GM19395 (cell line): Measurements from ENCODE around the gene PTPRN2.
"Not testable (repeated sequence)": the region's sequence is repeated elsewhere in the genome, so short reads cannot be mapped to it uniquely, and the experiment has no call there.

Experiments
- ATAC-seq: cut with Tn5 transposase; IDR thresholded peaks from one replicate; pipeline ENCODE4 v1.9.1; 2021; ENCODE audit warnings: mild to moderate bottlenecking, moderate library complexity; ENCODE audit not compliant: unreplicated experiment

Gene PTPRN2

DNA sequence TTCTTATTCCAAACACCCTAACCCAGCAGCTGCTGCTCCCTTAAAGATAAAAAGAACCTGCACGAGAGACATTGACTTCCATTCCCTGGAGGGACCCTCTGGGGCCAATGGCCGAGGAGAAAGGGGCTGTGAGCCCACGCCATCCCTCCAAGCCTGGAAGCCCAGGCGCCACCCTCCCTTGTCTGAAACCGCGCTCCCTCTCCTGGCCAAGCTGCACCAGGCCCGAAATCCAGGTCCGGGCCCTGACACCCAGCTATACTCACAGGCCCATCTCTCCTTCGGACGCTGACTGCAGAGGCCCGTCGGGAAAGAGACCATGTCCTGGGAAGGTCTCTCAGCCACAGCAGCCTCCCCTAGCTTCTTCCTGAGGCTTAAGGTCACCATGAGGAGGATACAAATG, 196.5 kb downstream of the PTPRN2 start:
- no peak for ATAC-seq

- ATAC-seq = no peak
Measured at GRCh38 chr7:158390460-158390859, 197.2 kb downstream of the PTPRN2 start.

DNA sequence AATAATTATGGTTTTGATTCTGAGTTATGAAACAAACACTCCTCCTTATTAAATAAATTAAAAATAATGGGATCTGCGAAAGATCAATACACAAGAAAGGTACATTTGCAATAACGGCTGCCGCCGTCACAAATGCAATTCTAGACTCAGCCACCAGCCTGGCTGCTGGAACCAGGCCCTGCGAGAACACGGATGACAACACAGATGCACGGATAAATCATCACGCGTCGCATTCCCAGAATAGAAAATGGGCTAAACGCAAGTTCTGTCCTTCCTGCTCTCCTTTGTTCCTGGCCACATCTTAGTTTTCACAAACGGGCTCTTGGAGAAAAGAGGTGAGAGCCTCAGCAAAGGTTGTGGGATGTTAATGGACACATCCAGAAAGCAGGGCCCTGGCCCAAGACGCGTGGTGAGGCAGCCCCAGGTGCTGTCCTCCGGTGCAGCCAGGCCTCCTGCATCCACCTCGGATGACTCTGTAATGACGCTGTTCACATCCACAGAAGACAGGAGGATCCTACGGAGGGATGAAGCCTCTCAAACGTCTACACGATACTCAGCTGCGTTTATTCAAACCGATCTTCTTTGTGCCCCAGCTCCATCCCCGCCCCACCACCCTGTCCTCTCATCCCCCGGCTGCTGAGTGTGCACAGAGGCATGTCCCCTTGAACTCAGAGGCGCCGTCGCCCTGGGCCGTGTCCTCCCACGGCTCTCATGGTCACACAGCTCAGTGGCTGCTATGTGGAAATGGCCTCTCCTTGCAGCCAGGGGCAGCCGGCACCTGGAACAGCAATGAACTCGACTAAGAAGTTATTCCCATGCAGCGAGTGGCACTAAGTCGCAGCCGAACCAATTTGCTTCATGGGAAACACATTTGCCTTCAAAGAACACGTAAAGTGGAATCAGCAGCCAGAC, 197.9 kb downstream of the PTPRN2 start:
- no peak for ATAC-seq

- ATAC-seq = no peak
Measured at GRCh38 chr7:158388928-158389327, 198.7 kb downstream of the PTPRN2 start.

- ATAC-seq = no peak
Measured at GRCh38 chr7:158388072-158388471, 199.6 kb downstream of the PTPRN2 start.

DNA sequence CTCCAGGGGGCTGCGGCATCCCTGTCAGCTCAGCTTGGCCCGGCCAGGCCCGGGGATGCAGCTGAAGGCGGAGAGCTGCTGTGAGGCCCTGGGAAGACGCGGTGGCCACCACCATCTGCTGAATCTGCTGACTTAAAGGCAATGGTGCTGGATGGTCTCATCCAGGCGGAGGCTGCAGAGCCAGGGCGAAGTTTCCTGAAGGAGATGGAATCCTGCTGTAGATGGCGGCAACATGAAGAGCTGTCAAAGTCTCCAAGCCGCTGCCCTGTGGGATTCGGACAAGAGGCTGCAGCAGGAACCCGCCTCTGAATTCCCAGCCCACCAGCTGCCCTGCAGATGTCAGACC, 200.1 kb downstream of the PTPRN2 start:
- ATAC-seq = no peak

- no peak for ATAC-seq
Measured at GRCh38 chr7:158386866-158387545, 200.6 kb downstream of the PTPRN2 start.

- no peak for ATAC-seq
Measured at GRCh38 chr7:158386355-158386618, 201.3 kb downstream of the PTPRN2 start.

GRCh38 chr7:158385496-158386354, 201.9 kb downstream of the PTPRN2 start:
- not testable (repeated sequence) for ATAC-seq

DNA sequence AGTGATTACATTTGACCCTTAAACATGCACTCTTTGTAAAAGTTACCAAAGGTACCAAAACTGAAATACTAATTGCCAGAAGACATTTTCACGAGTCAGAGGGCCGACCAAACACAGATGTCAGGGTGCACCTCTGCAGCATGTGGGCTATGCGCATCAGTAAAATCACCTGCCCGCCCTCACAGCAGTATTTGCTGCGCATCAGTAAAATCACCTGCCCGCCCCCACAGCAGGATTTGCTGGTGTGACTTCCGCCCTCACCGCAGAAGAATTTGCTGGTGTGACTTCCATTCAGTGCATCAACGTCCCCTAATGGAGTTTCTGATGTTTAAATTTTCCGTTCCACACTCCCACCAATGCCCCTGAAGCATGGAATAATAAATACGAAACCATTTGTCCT, 202.9 kb downstream of the PTPRN2 start:
- no peak for ATAC-seq

GRCh38 chr7:158383665-158384064, 204.0 kb downstream of the PTPRN2 start:
- ATAC-seq = no peak

DNA sequence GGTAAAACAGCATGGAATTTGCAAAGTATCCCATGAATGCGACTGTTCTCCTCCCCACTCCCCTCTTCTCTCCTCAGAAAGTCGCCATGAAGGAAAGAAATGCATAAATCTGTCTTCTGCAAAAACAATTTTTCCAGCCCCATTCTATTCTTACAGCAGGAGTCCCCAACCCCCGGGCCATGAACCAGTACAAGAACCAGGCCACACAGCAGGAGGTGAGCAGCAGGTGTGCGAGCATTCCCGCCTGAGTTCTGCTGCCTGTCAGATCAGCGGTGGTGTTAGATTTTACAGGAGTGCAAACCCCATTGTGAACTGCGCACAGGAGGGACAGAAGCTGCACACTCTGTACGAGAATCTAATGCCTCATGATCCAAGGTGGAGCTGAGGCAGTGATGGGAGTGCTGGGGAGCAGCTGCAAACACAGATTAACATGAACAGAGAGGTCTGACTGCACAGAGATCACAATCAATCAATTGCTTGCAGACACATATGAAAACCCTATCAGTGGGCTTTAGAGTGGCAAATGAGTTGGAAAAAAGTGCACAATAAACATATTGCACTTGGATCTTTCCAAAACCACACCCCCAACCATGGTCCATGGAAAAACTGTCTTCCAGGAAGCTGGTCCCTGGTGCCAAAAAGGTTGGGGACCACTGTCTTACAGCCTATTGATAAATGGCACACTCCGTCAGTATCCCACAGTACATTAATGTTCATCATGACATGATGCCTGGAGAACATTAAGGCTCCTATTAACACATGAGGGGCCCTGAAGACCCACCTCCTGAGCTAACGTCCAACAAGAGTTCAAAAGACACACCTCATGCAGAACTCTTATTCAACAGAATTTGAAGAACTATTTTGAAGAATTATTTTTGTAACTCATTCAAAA, 205.0 kb downstream of the PTPRN2 start:
- ATAC-seq = no peak

GRCh38 chr7:158381956-158382355, 205.7 kb downstream of the PTPRN2 start:
- ATAC-seq = no peak

DNA sequence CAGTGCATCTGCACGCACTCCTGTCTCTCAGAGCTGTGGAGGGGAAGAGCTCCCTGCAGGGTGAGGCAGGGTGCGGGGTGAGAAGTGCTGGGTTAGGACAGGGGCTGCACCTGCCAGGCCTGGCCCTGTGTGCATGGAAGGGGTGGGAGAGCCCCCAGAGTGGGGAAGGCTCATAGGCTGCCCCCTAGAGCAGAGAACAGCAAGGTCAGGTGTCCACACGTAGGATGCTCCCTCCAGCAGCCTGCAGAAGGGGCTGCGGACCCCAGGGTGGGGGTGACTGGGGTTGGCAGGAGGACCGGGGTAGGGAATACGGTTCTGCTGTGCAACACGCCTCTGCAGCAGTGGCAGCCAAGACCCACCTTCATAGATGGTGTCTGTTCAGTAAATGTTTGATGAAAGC, 208.6 kb downstream of the PTPRN2 start:
- no peak for ATAC-seq

GRCh38 chr7:158377800-158378623, 209.6 kb downstream of the PTPRN2 start:
- no peak for ATAC-seq

GRCh38 chr7:158376839-158377186, 210.8 kb downstream of the PTPRN2 start:
- not testable (repeated sequence) for ATAC-seq

- not testable (repeated sequence) for ATAC-seq
Measured at GRCh38 chr7:158376146-158376838, 211.3 kb downstream of the PTPRN2 start.

DNA sequence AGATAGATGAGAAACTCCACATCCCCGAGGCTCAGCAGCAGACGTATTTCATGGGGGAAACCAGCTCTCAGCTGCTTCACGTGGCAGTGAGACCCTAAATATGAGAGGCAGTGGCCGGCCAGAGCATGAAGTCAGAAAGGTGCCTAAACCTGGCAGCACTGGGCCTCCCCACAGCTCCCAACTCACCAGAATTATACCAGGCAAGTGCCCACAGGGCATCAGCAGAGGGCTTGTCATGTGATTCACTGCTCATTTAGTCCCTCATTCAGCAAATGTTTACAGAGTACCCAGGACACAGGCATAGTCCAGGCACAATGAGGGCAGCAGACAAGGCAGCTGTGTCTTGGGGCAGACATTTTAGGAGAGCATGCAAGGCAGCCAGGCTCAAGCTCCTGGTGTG, 212.6 kb downstream of the PTPRN2 start:
- ATAC-seq = no peak

GRCh38 chr7:158374586-158374985, 213.0 kb downstream of the PTPRN2 start:
- no peak for ATAC-seq
